HCT116 (cell line): ENCODE results near the gene FNIP2. TPM values are rescaled to one million over a fixed set of nuclear protein-coding genes. Genes with fewer than 3 reads are reported as not detected.

Experiments
- ATAC-seq: fragments of 200-7000 bp; cut with Tn5 transposase; 2 replicates; pipeline ENCODE4 v1.9.1; 2020; ENCODE audit warnings: mild to moderate bottlenecking, moderate library complexity
- BruUV-seq: library from RNA; stranded (reverse); fragments of 400-500 nt; replicated peaks from 2 replicates; lab custom pipeline; 2021; lab: Mats Ljungman, UMichigan
- CTCF ChIA-PET: fragments of 300-600 bp; sonication (Branson Sonifier 250); formaldehyde crosslinking; loops from one replicate; lab custom pipeline; 2021; ENCODE audit warnings: antibody characterized with exemption; lab: Charles Lee
- POLR2A ChIA-PET: fragments of 300-600, 350-600 bp; sonication (Branson Sonifier 250); formaldehyde crosslinking; loops from one replicate; lab custom pipeline; 2021; ENCODE audit warnings: antibody characterized with exemption; lab: Charles Lee
- RAD21 ChIA-PET, 2 experiments: fragments of 300-600 bp; sonication (Branson Sonifier 250); formaldehyde crosslinking; loops; one replicate each; lab custom pipeline; 2023; ENCODE audit warnings: low total read pairs in 2 of 2; ENCODE audit not compliant: uncharacterized antibody in 2 of 2, unreplicated experiment in 2 of 2, low non-redundant PET in 1 of 2; lab: Charles Lee
- DNase-seq: peaks from one replicate; pipeline ENCODE4 v3.0.0-alpha.2; 2010; ENCODE audit warnings: low read depth, low spot score
- H2AFZ ChIP-seq: fragments of 200-600 bp; shearing (Covaris generic), sonication (generic); 2 replicates; pipeline ENCODE4 v1.6.1; 2017; ENCODE audit warnings: low read depth, mixed run types, mixed read lengths, antibody characterized with exemption, low read length; ENCODE audit not compliant: poor library complexity, severe bottlenecking
- H3K27ac ChIP-seq: 2 replicates; pipeline ENCODE4 v1.5.1; 2012; ENCODE audit warnings: low read depth, low read length
- H3K27me3 ChIP-seq: fragments of 200-600 bp; sonication (generic); 2 replicates; pipeline ENCODE4 v1.6.1; 2016; ENCODE audit warnings: mixed run types, low read length, mixed read lengths; ENCODE audit not compliant: insufficient read depth
- H3K36me3 ChIP-seq, 2 experiments: fragments of 200-500 bp in 1 of 2; fragments of 200-600 bp in 1 of 2; sonication (Bioruptor generic) in 1 of 2; sonication (generic) in 1 of 2; 2 replicates each; pipeline versions ENCODE4 v1.5.1 to v1.6.1; 2014 to 2016; ENCODE audit warnings: low read length in 2 of 2, inconsistent platforms in 1 of 2, mixed read lengths in 1 of 2, mixed run types in 1 of 2; ENCODE audit not compliant: insufficient read depth in 2 of 2, control insufficient read depth in 1 of 2
- H3K4me1 ChIP-seq, 2 experiments: fragments of 200-600 bp in 1 of 2; sonication (generic) in 1 of 2; 2 replicates each; pipeline versions ENCODE4 v1.5.1 to v1.6.1; 2012 to 2017; ENCODE audit warnings: low read length in 2 of 2, inconsistent platforms in 1 of 2, mild to moderate bottlenecking in 1 of 2, mixed read lengths in 1 of 2, mixed run types in 1 of 2, moderate library complexity in 1 of 2; ENCODE audit not compliant: insufficient read depth in 2 of 2, control insufficient read depth in 1 of 2
- H3K4me2 ChIP-seq: fragments of 200-600 bp; sonication (generic); 2 replicates; pipeline ENCODE4 v1.6.1; 2017; ENCODE audit warnings: mixed run types, low read length, mixed read lengths
- H3K4me3 ChIP-seq, 2 experiments: fragments of 200-600 bp in 1 of 2; sonication (generic) in 1 of 2; replicated peaks in 1 of 2; 2 replicates each; pipeline ENCODE4 v1.5.1; 2011 to 2016; ENCODE audit warnings: low read length in 2 of 2, control low read depth in 1 of 2, low read depth in 1 of 2, mild to moderate bottlenecking in 1 of 2, mixed read lengths in 1 of 2, mixed run types in 1 of 2
- H3K79me2 ChIP-seq: fragments of 200-600 bp; sonication (generic); 2 replicates; pipeline ENCODE4 v1.6.1; 2017; ENCODE audit warnings: mild to moderate bottlenecking, mixed run types, low read length, moderate library complexity, mixed read lengths; ENCODE audit not compliant: insufficient read depth
- H3K9ac ChIP-seq: fragments of 200-600 bp; sonication (generic); 2 replicates; pipeline ENCODE4 v1.6.1; 2016; ENCODE audit warnings: low read length, mixed read lengths
- H3K9me2 ChIP-seq: fragments of 200-600 bp; sonication (generic), shearing (Covaris generic); 2 replicates; pipeline ENCODE4 v1.6.1; 2017; ENCODE audit warnings: mixed run types, mild to moderate bottlenecking, moderate library complexity; ENCODE audit not compliant: insufficient read depth
- H3K9me3 ChIP-seq, 2 experiments: fragments of 200-500 bp in 1 of 2; fragments of 200-600 bp in 1 of 2; sonication (Bioruptor generic) in 1 of 2; sonication (generic) in 1 of 2; 2 replicates each; pipeline ENCODE4 v1.6.1; 2014 to 2017; ENCODE audit warnings: low read length in 2 of 2, mixed read lengths in 2 of 2, inconsistent platforms in 1 of 2, low read depth in 1 of 2, mild to moderate bottlenecking in 1 of 2, mixed run types in 1 of 2, moderate library complexity in 1 of 2; ENCODE audit not compliant: control insufficient read depth in 1 of 2, insufficient read depth in 1 of 2
- H4K20me1 ChIP-seq: fragments of 200-600 bp; sonication (generic), shearing (Covaris generic); 2 replicates; pipeline ENCODE4 v1.6.1; 2017; ENCODE audit warnings: mixed run types, mild to moderate bottlenecking, moderate library complexity; ENCODE audit not compliant: insufficient read depth
- ATF3 ChIP-seq: IDR thresholded peaks from 2 replicates; pipeline ENCODE4 v1.6.1; 2012
- CTCF ChIP-seq, 3 experiments: fragments of 200-600 bp in 1 of 3; sonication (generic) in 1 of 3; IDR thresholded peaks in 2 of 3; conservative IDR thresholded peaks in 1 of 3; 2 replicates each; pipeline ENCODE4 v1.5.1; 2012 to 2017; ENCODE audit warnings: low read depth in 2 of 3, low read length in 2 of 3, antibody characterized with exemption in 1 of 3, borderline replicate concordance in 1 of 3, control low read depth in 1 of 3, mild to moderate bottlenecking in 1 of 3, mixed read lengths in 1 of 3, mixed run types in 1 of 3, moderate library complexity in 1 of 3; ENCODE audit not compliant: insufficient read depth in 1 of 3
- EZH2phosphoT487 ChIP-seq: fragments of 200-600 bp; IDR thresholded peaks from 2 replicates; pipeline ENCODE4 v1.6.1; 2018; ENCODE audit warnings: antibody characterized with exemption, borderline replicate concordance
- SP1 ChIP-seq: IDR thresholded peaks from 2 replicates; pipeline ENCODE4 v1.6.1; 2012; ENCODE audit warnings: low read depth
- TCF7L2 ChIP-seq: IDR thresholded peaks from 2 replicates; pipeline ENCODE4 v1.7.0; 2011; ENCODE audit warnings: borderline replicate concordance, inconsistent platforms; ENCODE audit not compliant: insufficient read depth, insufficient read length; ENCODE audit errors: extremely low read depth
- intact Hi-C: fragments of 100-400 bp; cut with micrococcal nuclease; formaldehyde crosslinking; loops from 2 replicates; pipeline ENCODE4 v1.10.0; 2022
- total RNA-seq: library from RNA; stranded (reverse); gene quantifications from one replicate; pipeline ENCODE4 v1.2.1, GENCODE V29; 2021; ENCODE audit not compliant: unreplicated experiment

The FNIP2 gene
- total RNA-seq, 1 experiment from 2014 or later = 4.8 TPM

DNA sequence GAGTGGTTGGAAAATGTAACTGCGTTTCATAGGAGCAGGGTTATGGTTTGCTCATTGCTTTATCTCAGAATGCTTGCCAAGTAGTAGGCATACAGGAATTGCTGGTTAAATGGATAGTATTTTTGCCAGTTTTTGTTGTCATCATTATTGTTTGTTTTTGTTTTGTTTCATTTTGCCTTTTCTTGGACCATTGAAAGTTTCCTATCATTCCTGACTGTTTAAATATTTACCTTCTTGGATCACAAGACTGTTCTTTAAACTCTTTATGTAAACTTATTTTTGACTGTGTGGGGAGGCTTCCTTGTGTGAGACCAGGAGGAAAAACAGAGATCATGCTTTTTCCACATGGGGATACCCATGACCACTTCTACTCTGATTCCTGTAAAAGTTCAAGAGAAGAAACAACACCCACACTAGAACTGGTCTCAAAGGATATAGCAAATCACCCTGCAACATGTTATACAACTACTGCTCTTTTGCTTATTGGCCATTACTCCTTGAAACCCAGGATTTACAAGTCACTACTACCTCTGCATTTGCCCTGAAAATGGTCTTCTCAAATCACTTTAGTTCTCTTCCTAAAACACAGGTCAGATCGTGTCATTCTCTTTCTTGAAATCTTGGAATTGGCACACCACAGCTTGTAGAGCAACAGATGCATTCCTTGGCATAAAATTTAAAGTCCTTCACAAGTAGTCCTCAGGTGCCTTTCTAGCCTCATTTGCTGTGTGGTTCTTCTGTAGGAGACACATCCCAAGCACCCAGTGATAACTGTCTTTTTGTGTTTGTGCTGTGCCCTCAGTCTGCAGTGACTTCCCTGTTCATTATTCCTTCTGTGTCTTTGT is 51.3 kb downstream of the FNIP2 start (continued):
- no peak for TF ChIP-seq ATF3

GRCh38 chr4:158821228-158821971 is 52.6 kb downstream of the FNIP2 start:
- H3K27ac ChIP-seq = no peak overlapping the region
- no TSS peak for BruUV-seq

More at GRCh38 chr4:158821228-158821971, 52.6 kb downstream of the FNIP2 start:
- ChIA-PET RAD21 (no interaction called here), CTCF (no interaction called here), POLR2A (no interaction called here)
- TF ChIP-seq CTCF (IDR thresholded peaks at IDR 0.05 in 2 of 3, conservative IDR thresholded peaks at IDR 0.05 in 1 of 3; ENCODE audit: borderline replicate concordance in 1 of 3, insufficient read depth in 1 of 3, low read depth in 2 of 3, low read length in 2 of 3) (no peak), EZH2phosphoT487 (no peak), SP1 (no peak), TCF7L2 (no peak)
- no peak overlapping the region for H3K9ac ChIP-seq
- no peak for DNase-seq
- H4K20me1 ChIP-seq = no peaks in the 10 kb centered on the region
- H3K79me2 ChIP-seq = no peaks in the 10 kb centered on the region
- peaks cover 0 to 3% of the 10 kb centered on the region in 2 experiments; a peak in 2 of 4 replicates for H3K4me1 ChIP-seq
- H3K36me3 ChIP-seq = no peaks in the 10 kb centered on the region
- no peaks in the 10 kb centered on the region for H3K27me3 ChIP-seq
- intact Hi-C loops = no loop called here
- H3K9me3 ChIP-seq = no peaks in the 10 kb centered on the region
- H3K4me2 ChIP-seq = no peak overlapping the region
- no peak for ATAC-seq
- no peak overlapping the region for H3K4me3 ChIP-seq
- no peak overlapping the region for H2AFZ ChIP-seq
- no peaks in the 10 kb centered on the region for H3K9me2 ChIP-seq
